ACC112 (cell line): Measurements from ENCODE around the gene CDK5R2.

ENCODE experiments used
- H2AFZ ChIP-seq: fragments of 200-600 bp; sonication (generic); one replicate; pipeline ENCODE4 v1.6.0; 2017; ENCODE audit warnings: antibody characterized with exemption, low read length; ENCODE audit not compliant: unreplicated experiment
- H3K27ac ChIP-seq: fragments of 200-600 bp; sonication (generic); 2 replicates; pipeline ENCODE4 v1.5.1; 2014; ENCODE audit warnings: low read depth, mild to moderate bottlenecking, antibody characterized with exemption, low read length, moderate library complexity
- H3K27me3 ChIP-seq: fragments of 200-600 bp; sonication (generic); 2 replicates; pipeline ENCODE4 v1.6.1; 2014; ENCODE audit warnings: mild to moderate bottlenecking, antibody characterized with exemption, low read length, moderate library complexity, mixed read lengths; ENCODE audit not compliant: insufficient read depth
- H3K36me3 ChIP-seq: fragments of 200-600 bp; sonication (generic); 2 replicates; pipeline ENCODE4 v1.6.1; 2016; ENCODE audit warnings: mild to moderate bottlenecking, antibody characterized with exemption, low read length, moderate library complexity, mixed read lengths; ENCODE audit not compliant: insufficient read depth
- H3K4me1 ChIP-seq: fragments of 200-600 bp; sonication (generic); one replicate; pipeline ENCODE4 v1.6.1; 2016; ENCODE audit warnings: low read length, mixed read lengths; ENCODE audit not compliant: insufficient read depth, unreplicated experiment, control insufficient read depth
- H3K4me3 ChIP-seq: fragments of 200-600 bp; sonication (generic); 2 replicates; pipeline ENCODE4 v1.5.1; 2014; ENCODE audit warnings: mild to moderate bottlenecking, low read depth, low read length
- H3K79me2 ChIP-seq: fragments of 200-600 bp; sonication (generic); one replicate; pipeline ENCODE4 v1.6.0; 2016; ENCODE audit warnings: low read length; ENCODE audit not compliant: control insufficient read depth, unreplicated experiment, insufficient read depth

CDK5R2 gene

GRCh38 chr2:218962859-218963492 lies 3.5 kb downstream of the CDK5R2 start:
- H3K4me1 ChIP-seq: peaks cover 13% of the 10 kb centered on the region
- no peak overlapping the region for H3K27ac ChIP-seq
- peaks cover 62% of the 10 kb centered on the region for H3K27me3 ChIP-seq
- H3K4me3 ChIP-seq: no peak overlapping the region
- no peaks in the 10 kb centered on the region for H3K79me2 ChIP-seq
- H3K36me3 ChIP-seq: no peaks in the 10 kb centered on the region
- no peak overlapping the region for H2AFZ ChIP-seq

GRCh38 chr2:218963601-218964000 lies 4.1 kb downstream of the CDK5R2 start:
- H3K79me2 ChIP-seq: no peaks in the 10 kb centered on the region
- H3K27me3 ChIP-seq: peaks cover 62% of the 10 kb centered on the region
- H2AFZ ChIP-seq: peak overlapping the region; percentile 11
- H3K4me3 ChIP-seq: peak overlapping the region; percentile 52
- peaks cover 13% of the 10 kb centered on the region for H3K4me1 ChIP-seq
- H3K27ac ChIP-seq: peak overlapping the region; percentile 81
- no peaks in the 10 kb centered on the region for H3K36me3 ChIP-seq

GRCh38 chr2:218964041-218964771 lies 4.7 kb downstream of the CDK5R2 start:
- Histone ChIP-seq H3K4me3 (peak overlapping the region; percentile 52), H3K79me2 (no peaks in the 10 kb centered on the region), H3K4me1 (peaks cover 13% of the 10 kb centered on the region), H3K36me3 (no peaks in the 10 kb centered on the region), H3K27ac (peak overlapping the region; percentile 81), H2AFZ (peak overlapping the region; percentile 11), H3K27me3 (peaks cover 60% of the 10 kb centered on the region)

- no peak overlapping the region for H3K4me3 ChIP-seq
- H3K27me3 ChIP-seq: peaks cover 79% of the 10 kb centered on the region
- no peak overlapping the region for H3K27ac ChIP-seq
- H3K79me2 ChIP-seq: no peaks in the 10 kb centered on the region
- no peaks in the 10 kb centered on the region for H3K36me3 ChIP-seq
- no peaks in the 10 kb centered on the region for H3K4me1 ChIP-seq
- H2AFZ ChIP-seq: no peak overlapping the region
Measured at GRCh38 chr2:218970894-218971293, 11.4 kb downstream of the CDK5R2 start.

GRCh38 chr2:218975060-218975777 lies 15.8 kb downstream of the CDK5R2 start:
- no peaks in the 10 kb centered on the region for H3K36me3 ChIP-seq
- no peaks in the 10 kb centered on the region for H3K79me2 ChIP-seq
- no peaks in the 10 kb centered on the region for H3K4me1 ChIP-seq
- H2AFZ ChIP-seq: no peak overlapping the region
- H3K4me3 ChIP-seq: no peak overlapping the region
- no peak overlapping the region for H3K27ac ChIP-seq
- H3K27me3 ChIP-seq: peaks cover 76% of the 10 kb centered on the region

- Histone ChIP-seq H2AFZ (no peak overlapping the region), H3K27ac (no peak overlapping the region), H3K27me3 (peaks cover 82% of the 10 kb centered on the region), H3K4me1 (no peaks in the 10 kb centered on the region), H3K36me3 (no peaks in the 10 kb centered on the region), H3K4me3 (peak overlapping the region; percentile 67), H3K79me2 (no peaks in the 10 kb centered on the region)
Measured at GRCh38 chr2:218979846-218980734, 20.6 kb downstream of the CDK5R2 start.

- Histone ChIP-seq H3K79me2 (no peaks in the 10 kb centered on the region), H3K27ac (no peak overlapping the region), H3K4me3 (peak overlapping the region; percentile 42), H3K36me3 (no peaks in the 10 kb centered on the region), H3K4me1 (no peaks in the 10 kb centered on the region), H2AFZ (no peak overlapping the region), H3K27me3 (peaks cover 82% of the 10 kb centered on the region)
Measured at GRCh38 chr2:218980735-218981389, 21.4 kb downstream of the CDK5R2 start.

- Histone ChIP-seq H3K27ac (no peak overlapping the region), H2AFZ (no peak overlapping the region), H3K4me1 (no peaks in the 10 kb centered on the region), H3K36me3 (no peaks in the 10 kb centered on the region), H3K27me3 (peaks cover 82% of the 10 kb centered on the region), H3K4me3 (peak overlapping the region; percentile 56; the same call in 1 of the 2 replicates), H3K79me2 (no peaks in the 10 kb centered on the region)
Measured at GRCh38 chr2:218981390-218981880, 22.0 kb downstream of the CDK5R2 start.

- H3K27ac ChIP-seq: no peak overlapping the region
- H3K27me3 ChIP-seq: peaks cover 82% of the 10 kb centered on the region
- peak overlapping the region; percentile 5 for H2AFZ ChIP-seq
- no peaks in the 10 kb centered on the region for H3K79me2 ChIP-seq
- H3K4me1 ChIP-seq: no peaks in the 10 kb centered on the region
- H3K4me3 ChIP-seq: peak overlapping the region; percentile 56
- no peaks in the 10 kb centered on the region for H3K36me3 ChIP-seq
Measured at GRCh38 chr2:218981881-218982585, 22.6 kb downstream of the CDK5R2 start.
